Hematopoietic multipotent progenitor cell (in vitro differentiated cells): ENCODE measurements around the gene TCFL5. TPM values are rescaled to one million over a fixed set of nuclear protein-coding genes. Genes with fewer than 3 reads are reported as not detected.

Experiments used
- DNase-seq, 3 donors: peaks; one replicate each; pipeline ENCODE4 v3.0.0-alpha.2; 2011 to 2015; ENCODE audit warnings: low read depth in 2 of 3, low spot score in 2 of 3
- total RNA-seq: library from RNA; depleted of rRNA; stranded (reverse); fragments of >200 nt; gene quantifications from one replicate; pipeline ENCODE4 v1.2.3, GENCODE V29; 2012

TCFL5 gene
- total RNA-seq, 1 donor, result 2.7 TPM

- DNase-seq, result no peak
Observed at GRCh38 chr20:62896526-62896925, 34.9 kb upstream of the TCFL5 start.

GRCh38 chr20:62895539-62895938 lies 33.9 kb upstream of the TCFL5 start:
- DNase-seq, result no peak

GRCh38 chr20:62894261-62894660 lies 32.6 kb upstream of the TCFL5 start:
- no peak for DNase-seq

- no peak for DNase-seq
Observed at GRCh38 chr20:62893700-62894099, 32.1 kb upstream of the TCFL5 start.

- DNase-seq, result no peak
Observed at GRCh38 chr20:62892348-62893304, 31.0 kb upstream of the TCFL5 start.

- no peak for DNase-seq
Observed at GRCh38 chr20:62891111-62891510, 29.5 kb upstream of the TCFL5 start.

GRCh38 chr20:62890444-62890843 lies 28.8 kb upstream of the TCFL5 start:
- DNase-seq, result no peak

GRCh38 chr20:62889871-62890270 lies 28.2 kb upstream of the TCFL5 start:
- no peak for DNase-seq

- DNase-seq, result no peak
Observed at GRCh38 chr20:62889411-62889810, 27.8 kb upstream of the TCFL5 start.

- no peak for DNase-seq
Observed at GRCh38 chr20:62888910-62889309, 27.3 kb upstream of the TCFL5 start.

- no peak for DNase-seq
Observed at GRCh38 chr20:62888406-62888805, 26.8 kb upstream of the TCFL5 start.

- no peak for DNase-seq
Observed at GRCh38 chr20:62887860-62888239, 26.2 kb upstream of the TCFL5 start.

- DNase-seq, result peak in 2 of 3 donors; percentile 59 to 80
Observed at GRCh38 chr20:62887152-62887859, 25.7 kb upstream of the TCFL5 start.

- no peak for DNase-seq
Observed at GRCh38 chr20:62886709-62887058, 25.1 kb upstream of the TCFL5 start.

- no peak for DNase-seq
Observed at GRCh38 chr20:62885896-62886708, 24.5 kb upstream of the TCFL5 start.

GRCh38 chr20:62885046-62885895 lies 23.6 kb upstream of the TCFL5 start:
- no peak for DNase-seq

- DNase-seq, result no peak
Observed at GRCh38 chr20:62884556-62884955, 22.9 kb upstream of the TCFL5 start.

- no peak for DNase-seq
Observed at GRCh38 chr20:62882426-62882825, 20.8 kb upstream of the TCFL5 start.

- no peak for DNase-seq
Observed at GRCh38 chr20:62881662-62882395, 20.2 kb upstream of the TCFL5 start.
